Testis (tissue), 3 donors: ENCODE measurements around the gene GSTO2. TPM values are rescaled to one million over a fixed set of nuclear protein-coding genes. Genes with fewer than 3 reads are reported as not detected.

Experiments
- DNase-seq: peaks from one replicate; pipeline ENCODE4 v3.0.0-alpha.2; 2019
- H3K27ac ChIP-seq, 2 donors: fragments of 200-600 bp; sonication (generic); one replicate each; pipeline ENCODE4 v1.5.1; 2019
- H3K27me3 ChIP-seq: fragments of 200-600 bp; sonication (generic); one replicate; pipeline ENCODE4 v1.5.1; 2019
- H3K36me3 ChIP-seq: fragments of 200-600 bp; sonication (generic); one replicate; pipeline ENCODE4 v1.5.1; 2017; ENCODE audit warnings: low read depth; ENCODE audit errors: missing control alignments
- H3K4me1 ChIP-seq: fragments of 200-600 bp; sonication (generic); one replicate; pipeline ENCODE4 v1.5.1; 2019
- H3K4me3 ChIP-seq, 2 donors: fragments of 200-600 bp; sonication (generic); one replicate each; pipeline ENCODE4 v1.5.1; 2017 to 2019
- H3K9me3 ChIP-seq: fragments of 200-600 bp; sonication (generic); one replicate; pipeline ENCODE4 v1.5.1; 2017
- POLR2A ChIP-seq: fragments of 450-650 bp; IDR thresholded peaks from one replicate; pipeline ENCODE4 v1.6.1; 2017; ENCODE audit warnings: antibody characterized with exemption, mild to moderate bottlenecking, moderate library complexity
- WGBS, 2 donors: methylation state at CpG; one replicate each; pipeline ENCODE4 v1.1.5; 2018; 5-methylcytosine and 5-hydroxymethylcytosine counted together
- intact Hi-C: fragments of 100-400 bp; cut with DNase I; formaldehyde crosslinking; loops from one replicate; pipeline ENCODE4 v1.15.1; 2023; ENCODE audit warnings: low total_unique reads
- polyA plus RNA-seq: library from polyadenylated mRNA; stranded (reverse); fragments of 350-450 nt; fragmentation: Illumina TruSeq; extraction: RNeasy Lipid Tissue Mini Kit (QIAGEN cat#74804); gene quantifications from one replicate; pipeline ENCODE4 v1.2.3, GENCODE V29; 2014; ENCODE audit warnings: low read depth, low replicate concordance; ENCODE audit not compliant: insufficient read depth
- total RNA-seq, 2 donors: library from RNA; depleted of rRNA; stranded (reverse); fragments of >200 nt; gene quantifications; one replicate each; pipeline ENCODE4 v1.2.3, GENCODE V29; 2016
- TF ChIP-seq, protein P1 (sequence below), 3 experiments: fragments of 450-650 bp in 2 of 3; fragments of 200-600 bp in 1 of 3; sonication (generic) in 1 of 3; IDR thresholded peaks; one replicate each; pipeline ENCODE4 v1.5.1; 2016 to 2019; ENCODE audit warnings: antibody characterized with exemption in 3 of 3, mild to moderate bottlenecking in 2 of 3, moderate library complexity in 1 of 3

GSTO2 gene
- total and polyA plus RNA-seq, 3 donors from 2014 or later: 28.9 to 53.7 (median 51.7) TPM

- H3K9me3 ChIP-seq: no peaks in the 10 kb centered on the region
- no peak overlapping the region for H3K4me3 ChIP-seq
- peak; percentile 69 for DNase-seq
- peak overlapping the region; percentile 46 to 69 for H3K27ac ChIP-seq
- peaks cover 20% of the 10 kb centered on the region for H3K4me1 ChIP-seq
- TF ChIP-seq, protein P1, sequence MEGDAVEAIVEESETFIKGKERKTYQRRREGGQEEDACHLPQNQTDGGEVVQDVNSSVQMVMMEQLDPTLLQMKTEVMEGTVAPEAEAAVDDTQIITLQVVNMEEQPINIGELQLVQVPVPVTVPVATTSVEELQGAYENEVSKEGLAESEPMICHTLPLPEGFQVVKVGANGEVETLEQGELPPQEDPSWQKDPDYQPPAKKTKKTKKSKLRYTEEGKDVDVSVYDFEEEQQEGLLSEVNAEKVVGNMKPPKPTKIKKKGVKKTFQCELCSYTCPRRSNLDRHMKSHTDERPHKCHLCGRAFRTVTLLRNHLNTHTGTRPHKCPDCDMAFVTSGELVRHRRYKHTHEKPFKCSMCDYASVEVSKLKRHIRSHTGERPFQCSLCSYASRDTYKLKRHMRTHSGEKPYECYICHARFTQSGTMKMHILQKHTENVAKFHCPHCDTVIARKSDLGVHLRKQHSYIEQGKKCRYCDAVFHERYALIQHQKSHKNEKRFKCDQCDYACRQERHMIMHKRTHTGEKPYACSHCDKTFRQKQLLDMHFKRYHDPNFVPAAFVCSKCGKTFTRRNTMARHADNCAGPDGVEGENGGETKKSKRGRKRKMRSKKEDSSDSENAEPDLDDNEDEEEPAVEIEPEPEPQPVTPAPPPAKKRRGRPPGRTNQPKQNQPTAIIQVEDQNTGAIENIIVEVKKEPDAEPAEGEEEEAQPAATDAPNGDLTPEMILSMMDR (IDR thresholded peaks at IDR 0.05): no peak
- no peak for TF ChIP-seq POLR2A
- WGBS, 2 donors: 67 to 79% methylated on average over 15 of the region's 15 CpGs
- no peaks in the 10 kb centered on the region for H3K27me3 ChIP-seq
- intact Hi-C loops: no loop called here
- H3K36me3 ChIP-seq: no peaks in the 10 kb centered on the region
These were observed 41.3 kb downstream of the GSTO2 start for GRCh38 chr10:104309980-104310978.

DNA sequence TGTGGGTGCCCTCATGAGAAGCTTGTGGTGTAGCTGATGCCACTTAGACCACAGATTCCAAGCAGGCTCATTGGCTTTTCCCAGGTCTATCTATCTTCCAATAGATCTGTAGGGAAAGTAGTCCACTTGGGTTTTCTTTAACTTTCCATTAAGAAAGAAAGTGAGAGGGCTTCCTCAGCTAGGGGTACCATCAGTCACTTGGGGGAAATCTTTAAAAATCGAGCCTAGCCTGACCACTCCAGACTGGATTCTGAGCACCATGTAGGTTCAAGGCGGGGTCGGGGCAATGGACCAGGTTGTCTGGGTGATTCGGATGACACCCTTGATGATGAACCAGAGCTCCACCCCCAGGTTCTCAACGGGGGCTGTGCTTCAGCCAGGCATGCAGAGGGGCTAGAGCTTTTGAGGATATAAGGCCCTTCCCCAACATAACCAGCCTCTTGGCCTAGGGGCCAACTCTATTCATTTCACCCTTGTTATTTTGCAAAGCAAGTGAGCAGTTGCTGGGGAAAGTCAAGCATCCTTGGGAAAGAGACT, 42.3 kb downstream of the GSTO2 start:
- H3K36me3 ChIP-seq: no peaks in the 10 kb centered on the region
- H3K27ac ChIP-seq: no peak overlapping the region
- WGBS, 2 donors: 80 to 89% methylated on average over 5 of the region's 5 CpGs
- intact Hi-C loops: no loop called here
- H3K4me1 ChIP-seq: peaks cover 14% of the 10 kb centered on the region
- no peaks in the 10 kb centered on the region for H3K27me3 ChIP-seq
- no peaks in the 10 kb centered on the region for H3K9me3 ChIP-seq
- DNase-seq: no peak
- H3K4me3 ChIP-seq: no peak overlapping the region
- TF ChIP-seq, protein P1 (IDR thresholded peaks at IDR 0.05): no peak
- no peak for TF ChIP-seq POLR2A

DNA sequence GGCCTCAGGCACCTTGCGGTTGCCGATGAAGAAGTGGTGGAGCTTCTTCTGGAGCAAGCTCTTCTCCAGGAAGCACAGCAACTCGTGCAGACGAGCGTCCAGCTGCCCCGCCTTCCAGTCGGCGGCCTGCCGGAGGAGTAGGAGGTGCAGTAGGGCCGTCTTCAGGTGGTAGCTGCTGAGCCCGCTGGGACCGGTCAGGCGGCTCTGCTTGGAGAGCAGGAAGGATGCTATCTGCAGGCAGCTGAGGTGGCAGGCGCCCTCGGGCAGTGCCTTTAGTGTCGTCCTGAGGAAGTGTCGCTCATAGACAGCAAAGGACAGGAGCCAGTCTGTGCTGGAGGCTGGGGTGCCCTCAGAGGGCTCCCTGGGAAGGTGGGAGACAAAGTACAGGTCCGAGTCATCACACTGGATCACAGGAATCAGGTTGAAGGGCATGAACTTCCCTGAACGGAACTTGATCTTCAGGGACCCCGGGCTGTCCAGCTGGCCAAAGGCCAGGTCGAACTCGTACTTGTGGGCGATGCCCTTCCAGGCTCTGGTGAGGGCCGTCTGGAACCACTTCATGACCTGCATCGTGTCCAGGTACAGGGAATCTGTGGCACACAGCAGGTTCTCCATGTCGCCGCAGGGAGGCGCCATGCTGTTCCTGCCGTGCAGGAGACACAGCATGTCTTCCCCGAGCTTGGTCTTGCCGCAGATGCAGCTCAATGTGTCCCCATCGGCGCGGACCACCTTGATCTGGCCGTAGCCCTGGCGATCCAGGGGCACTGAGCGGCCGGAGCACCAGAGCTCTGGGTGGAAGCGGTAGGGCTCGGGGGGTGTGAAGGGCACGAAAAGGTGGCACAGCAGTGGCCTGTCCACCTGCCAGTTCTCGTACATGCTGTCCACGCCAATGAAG, 45.9 kb downstream of the GSTO2 start:
- Histone ChIP-seq H3K36me3 (no peaks in the 10 kb centered on the region), H3K27me3 (no peaks in the 10 kb centered on the region), H3K4me3 (no peak overlapping the region), H3K27ac (no peak overlapping the region), H3K4me1 (peaks cover 42% of the 10 kb centered on the region), H3K9me3 (no peaks in the 10 kb centered on the region)
- no peak for DNase-seq
- no peak for TF ChIP-seq POLR2A
- TF ChIP-seq, protein P1 (IDR thresholded peaks at IDR 0.05): no peak
- 86 to 91% methylated on average over 25 to 38 of the region's 43 CpGs for WGBS, 2 donors
- intact Hi-C loops: no loop called here

DNA sequence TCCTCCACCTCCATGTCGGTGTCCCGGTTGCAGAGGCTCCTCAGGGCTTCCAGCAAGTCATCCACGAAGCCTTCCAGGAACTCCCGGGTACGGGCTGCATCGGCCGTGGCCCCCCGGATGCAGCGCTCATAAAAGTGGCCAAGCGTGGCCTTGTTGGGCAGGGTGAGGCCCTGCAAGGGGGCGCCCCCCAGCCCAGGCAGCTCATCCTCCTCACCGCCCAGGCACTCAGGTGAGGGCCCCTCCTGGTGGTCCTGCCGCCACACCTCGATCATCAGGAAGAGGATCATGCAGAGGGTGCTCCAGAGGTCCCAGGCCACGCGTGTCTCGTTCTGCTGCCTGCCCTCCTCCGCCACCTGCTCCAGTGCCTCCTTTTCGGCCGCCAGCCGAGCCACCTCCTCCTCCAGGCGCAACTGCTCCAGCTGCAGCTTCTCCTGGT, 46.5 kb downstream of the GSTO2 start:
- no peaks in the 10 kb centered on the region for H3K27me3 ChIP-seq
- H3K36me3 ChIP-seq: no peaks in the 10 kb centered on the region
- no peak overlapping the region for H3K27ac ChIP-seq
- peaks cover 40% of the 10 kb centered on the region for H3K4me1 ChIP-seq
- TF ChIP-seq POLR2A: no peak
- TF ChIP-seq, protein P1 (IDR thresholded peaks at IDR 0.05): no peak
- no peaks in the 10 kb centered on the region for H3K9me3 ChIP-seq
- H3K4me3 ChIP-seq: no peak overlapping the region
- WGBS, 2 donors: 58 to 97% methylated on average over 19 to 21 of the region's 22 CpGs
- DNase-seq: no peak
- intact Hi-C loops: no loop called here
